Esophagus squamous epithelium (tissue), 4 donors: ENCODE data around the gene ARL4C.

ENCODE experiments used
- POLR2A ChIP-seq, 4 donors: fragments of 450-650 bp; IDR thresholded peaks; one replicate each; pipeline ENCODE4 v1.6.1; 2017; ENCODE audit warnings: antibody characterized with exemption in 4 of 4, mild to moderate bottlenecking in 4 of 4, moderate library complexity in 3 of 4
- TF ChIP-seq, protein P1 (sequence below), 6 experiments: fragments of 450-650 bp in 4 of 6; fragments of 200-600 bp in 2 of 6; sonication (generic) in 2 of 6; IDR thresholded peaks; one replicate each; pipeline ENCODE4 v1.5.1; 2016 to 2019; ENCODE audit warnings: antibody characterized with exemption in 6 of 6, mild to moderate bottlenecking in 4 of 6, moderate library complexity in 4 of 6

DNA sequence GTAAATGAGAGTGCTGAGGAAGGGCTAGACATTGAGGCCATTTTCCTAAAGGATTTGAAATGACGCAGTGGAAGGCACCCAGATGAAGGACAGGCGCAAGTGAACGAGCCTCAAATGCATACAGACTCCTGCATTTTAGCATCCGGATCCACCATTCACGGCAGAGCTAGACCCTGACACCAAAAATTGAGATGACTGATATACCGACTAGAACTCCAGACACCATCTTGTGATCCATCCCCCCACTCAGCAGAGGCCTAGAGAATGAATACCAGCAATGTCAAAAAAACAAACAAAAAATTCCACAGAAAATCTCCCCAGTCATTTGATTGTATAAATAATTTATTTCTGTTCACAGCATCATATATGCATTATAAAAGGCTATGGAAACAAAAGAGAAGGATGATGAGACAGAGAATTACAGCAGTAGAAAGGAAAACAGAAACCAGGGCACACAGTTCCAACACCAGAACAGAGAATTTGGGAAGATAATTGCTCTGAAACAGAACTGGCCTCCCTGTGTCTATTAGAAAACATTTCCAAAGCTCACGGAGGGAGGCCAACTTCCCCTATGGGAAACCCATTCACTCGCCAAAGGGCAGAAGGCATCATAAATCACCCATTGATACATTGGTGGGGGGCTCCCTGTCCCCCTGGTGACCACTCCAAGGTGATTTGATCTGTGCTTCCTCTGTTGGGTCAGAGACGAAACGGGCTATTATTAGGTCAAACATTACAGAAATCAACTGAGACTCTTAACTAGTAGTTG, 4.0 kb downstream of the ARL4C start:
- TF ChIP-seq, protein P1, sequence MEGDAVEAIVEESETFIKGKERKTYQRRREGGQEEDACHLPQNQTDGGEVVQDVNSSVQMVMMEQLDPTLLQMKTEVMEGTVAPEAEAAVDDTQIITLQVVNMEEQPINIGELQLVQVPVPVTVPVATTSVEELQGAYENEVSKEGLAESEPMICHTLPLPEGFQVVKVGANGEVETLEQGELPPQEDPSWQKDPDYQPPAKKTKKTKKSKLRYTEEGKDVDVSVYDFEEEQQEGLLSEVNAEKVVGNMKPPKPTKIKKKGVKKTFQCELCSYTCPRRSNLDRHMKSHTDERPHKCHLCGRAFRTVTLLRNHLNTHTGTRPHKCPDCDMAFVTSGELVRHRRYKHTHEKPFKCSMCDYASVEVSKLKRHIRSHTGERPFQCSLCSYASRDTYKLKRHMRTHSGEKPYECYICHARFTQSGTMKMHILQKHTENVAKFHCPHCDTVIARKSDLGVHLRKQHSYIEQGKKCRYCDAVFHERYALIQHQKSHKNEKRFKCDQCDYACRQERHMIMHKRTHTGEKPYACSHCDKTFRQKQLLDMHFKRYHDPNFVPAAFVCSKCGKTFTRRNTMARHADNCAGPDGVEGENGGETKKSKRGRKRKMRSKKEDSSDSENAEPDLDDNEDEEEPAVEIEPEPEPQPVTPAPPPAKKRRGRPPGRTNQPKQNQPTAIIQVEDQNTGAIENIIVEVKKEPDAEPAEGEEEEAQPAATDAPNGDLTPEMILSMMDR (IDR thresholded peaks at IDR 0.05) = no peak
- TF ChIP-seq POLR2A (IDR thresholded peaks at IDR 0.05) = no peak
